Measurements from ENCODE around the gene SNX30.

Gene SNX30

DNA sequence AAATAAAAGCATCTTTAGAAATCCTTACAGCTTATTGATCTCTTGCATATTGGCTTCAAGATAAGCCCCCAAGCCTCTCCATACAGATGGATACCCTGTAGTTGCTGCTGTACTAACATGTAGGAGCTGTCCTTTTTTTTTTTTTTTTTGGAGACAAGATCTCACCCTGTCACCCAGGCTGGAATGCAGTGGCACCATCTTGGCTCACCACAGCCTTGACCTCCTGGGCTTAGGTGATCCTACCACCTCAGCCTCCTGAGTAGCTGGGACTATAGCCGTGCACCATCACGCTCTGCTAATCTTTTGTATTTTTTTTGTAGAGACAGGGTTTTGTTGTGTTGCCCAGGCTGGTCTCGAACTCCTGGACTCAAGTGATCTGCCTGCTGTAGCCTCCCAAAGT is 35.4 kb downstream of the SNX30 start:
- DNase-seq = no peak

DNA sequence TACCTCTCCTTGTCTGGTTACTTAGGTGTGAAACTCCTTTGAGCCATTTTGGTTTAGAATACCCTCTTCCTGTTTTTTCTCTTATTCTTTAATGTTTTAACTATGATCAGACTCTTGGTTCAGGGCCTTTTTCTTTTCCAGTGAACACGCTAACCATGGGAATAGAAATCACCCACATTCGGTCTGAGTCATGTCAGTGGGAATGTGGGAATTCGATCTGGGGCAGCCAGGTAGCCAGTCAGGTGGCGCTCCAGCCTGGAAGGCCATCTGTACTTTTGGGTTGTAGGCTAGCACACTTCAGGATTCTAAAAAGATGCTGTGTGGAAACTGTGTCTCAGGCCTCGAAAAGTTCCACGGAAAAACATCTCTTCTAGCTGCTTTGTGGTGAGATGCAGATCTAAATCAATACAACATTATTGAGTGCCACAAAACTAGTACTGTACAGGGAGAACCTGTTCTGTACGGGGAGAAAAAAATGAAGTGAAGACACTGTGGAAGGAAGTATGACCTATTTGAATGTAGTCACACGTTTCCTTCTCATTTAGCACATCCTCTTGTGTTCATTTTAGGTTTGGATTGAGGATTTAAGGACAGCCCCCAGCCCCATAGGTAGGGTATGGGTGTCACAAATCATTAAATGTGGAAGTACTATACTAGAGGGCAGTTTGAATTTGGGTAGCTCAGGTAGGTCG is 36.4 kb downstream of the SNX30 start:
- DNase-seq = no peak

DNA sequence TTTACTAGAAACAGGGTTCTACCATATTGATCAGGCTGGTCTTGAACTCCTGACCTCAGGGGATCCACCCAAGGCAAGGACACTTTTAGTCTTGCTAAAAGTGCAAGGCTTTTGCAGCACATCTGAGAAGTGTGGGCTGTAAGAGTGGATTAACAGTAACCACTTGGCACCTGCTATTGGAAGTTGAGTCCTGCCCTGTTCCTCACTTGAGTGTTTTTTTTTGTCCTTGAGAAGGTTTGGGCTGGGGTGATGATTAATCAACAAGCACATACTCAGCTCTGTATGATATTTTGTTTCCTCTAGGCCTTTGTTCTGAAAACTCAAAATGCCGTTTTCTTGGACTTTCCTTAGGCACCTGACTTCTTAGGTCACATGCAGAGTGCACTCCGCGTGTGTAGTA is 37.4 kb downstream of the SNX30 start:
- DNase-seq = no peak

DNA sequence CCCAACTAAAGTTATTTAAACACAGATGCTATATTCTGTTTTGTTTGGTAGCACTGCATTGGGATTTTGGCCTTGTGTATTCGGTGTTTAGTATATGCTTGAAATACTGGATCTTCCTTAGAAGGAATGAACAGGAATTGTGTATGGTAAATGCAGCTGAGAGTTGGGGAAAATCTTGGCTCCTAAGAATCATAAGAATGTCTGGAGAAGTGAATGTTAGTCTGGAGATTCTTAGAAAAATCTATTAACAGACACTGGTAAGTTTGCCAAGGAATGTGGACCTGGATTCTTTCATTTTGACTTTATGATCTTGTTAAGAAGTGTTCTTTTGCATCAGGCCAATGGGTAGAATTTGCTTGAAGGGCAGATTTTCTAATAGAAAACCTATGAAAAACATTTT is 38.9 kb downstream of the SNX30 start:
- DNase-seq = no peak

DNA sequence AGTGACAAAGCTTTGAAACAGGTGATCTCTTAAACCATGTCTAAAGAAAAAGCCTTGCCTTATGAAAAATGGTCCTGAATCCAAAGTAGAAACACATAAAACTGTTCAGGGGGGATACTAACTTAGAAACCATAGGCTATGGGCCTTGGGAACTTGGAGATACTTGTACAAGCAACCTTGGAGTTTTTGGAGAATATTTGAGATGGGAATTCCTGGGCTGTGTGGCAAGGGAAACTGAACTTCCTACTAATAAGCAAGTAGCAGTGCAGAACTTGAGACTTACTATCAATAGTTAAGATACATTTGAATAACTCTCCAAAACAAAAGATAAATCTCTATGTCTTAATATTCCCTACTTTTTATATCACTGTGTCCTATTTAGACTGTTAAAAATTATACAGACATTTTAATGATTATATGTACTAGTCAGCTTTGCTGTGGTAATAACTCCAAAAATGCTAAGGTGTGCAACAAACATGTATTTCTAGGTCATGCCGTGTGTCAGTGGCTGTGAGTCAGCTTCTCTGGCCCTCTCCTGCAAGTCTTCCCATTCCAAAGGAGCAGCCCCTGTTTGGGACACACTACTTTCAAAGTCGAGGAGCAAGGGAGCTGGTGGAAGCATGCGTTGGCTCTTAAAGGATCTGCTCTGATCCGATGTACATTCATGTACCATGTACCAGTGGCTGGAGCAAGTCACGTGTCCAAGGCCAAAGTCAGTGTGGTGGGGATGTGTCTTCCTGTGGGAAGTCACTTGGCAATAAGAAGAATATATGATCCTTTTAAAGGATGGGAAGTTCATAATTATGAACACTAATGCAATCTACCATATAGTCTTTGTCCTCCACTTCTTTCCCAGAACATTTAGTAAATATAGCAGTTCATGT is 39.6 kb downstream of the SNX30 start:
- no peak for DNase-seq

DNA sequence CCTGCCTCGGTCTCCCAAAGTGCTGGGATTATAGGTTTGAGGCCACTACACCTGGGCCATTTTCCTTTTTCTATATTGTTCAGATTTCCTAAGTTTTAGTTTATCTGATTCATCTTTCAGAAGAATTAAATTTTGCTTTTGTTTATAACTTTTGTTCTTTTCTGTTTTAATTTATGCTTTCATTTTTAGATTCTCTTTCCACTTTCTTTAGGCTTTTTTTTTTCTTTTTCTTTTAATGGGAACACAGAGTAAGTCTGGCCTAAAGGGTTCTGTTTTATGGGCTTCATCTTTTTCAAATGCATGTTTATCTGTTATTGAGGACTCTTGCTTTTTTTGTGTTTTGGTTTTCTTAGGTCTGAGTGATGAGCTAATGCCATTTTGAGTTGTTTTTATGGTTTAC is 42.1 kb downstream of the SNX30 start:
- no peak for DNase-seq

DNA sequence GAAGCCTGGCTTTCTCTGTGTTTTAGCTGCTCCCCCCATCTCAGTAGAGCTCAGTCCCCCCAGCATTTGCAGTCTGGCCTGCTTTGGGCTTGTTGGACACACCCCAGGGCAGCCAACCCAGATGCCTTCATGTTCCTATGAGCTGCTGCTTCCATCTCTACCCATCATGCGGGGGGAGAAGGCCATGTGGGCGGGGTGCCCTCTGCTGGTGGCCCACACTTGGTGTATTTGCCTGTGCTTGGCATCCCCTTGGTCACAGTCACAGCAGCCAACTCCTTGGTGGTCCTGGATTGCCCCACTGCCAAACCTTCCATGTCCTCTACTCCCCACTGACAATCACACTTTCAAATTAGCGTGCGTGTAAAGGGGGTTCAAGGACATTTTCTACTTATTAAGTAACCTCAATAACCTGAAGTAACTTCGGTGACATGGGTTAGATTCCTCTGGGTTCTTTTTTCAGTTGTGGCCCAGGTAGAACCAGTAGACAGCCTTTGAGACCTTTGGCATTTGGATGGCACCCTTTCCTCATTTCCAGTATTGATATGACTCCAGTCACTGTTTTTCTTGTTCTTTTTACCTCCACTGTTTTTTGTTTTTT is 42.8 kb downstream of the SNX30 start:
- peak; percentile 55 for DNase-seq

DNA sequence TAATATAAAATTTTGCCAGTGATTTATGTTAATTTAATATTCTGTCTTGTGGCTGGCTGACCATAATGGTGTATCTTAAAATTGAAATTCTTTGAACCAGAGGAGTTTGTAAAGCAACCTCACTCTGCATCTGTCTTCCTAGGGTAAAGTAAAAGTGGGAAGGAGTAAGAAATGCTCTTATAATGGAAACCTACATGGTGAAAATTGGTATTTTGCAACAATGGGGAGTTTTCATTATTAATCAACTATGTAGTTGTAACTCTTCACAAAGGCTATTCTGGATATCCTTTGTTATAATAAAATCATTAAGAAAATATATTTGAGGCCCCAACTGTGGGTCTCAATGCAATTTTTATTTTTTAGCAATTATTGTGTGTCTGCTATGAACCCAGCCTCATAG is 44.2 kb downstream of the SNX30 start:
- no peak for DNase-seq

DNA sequence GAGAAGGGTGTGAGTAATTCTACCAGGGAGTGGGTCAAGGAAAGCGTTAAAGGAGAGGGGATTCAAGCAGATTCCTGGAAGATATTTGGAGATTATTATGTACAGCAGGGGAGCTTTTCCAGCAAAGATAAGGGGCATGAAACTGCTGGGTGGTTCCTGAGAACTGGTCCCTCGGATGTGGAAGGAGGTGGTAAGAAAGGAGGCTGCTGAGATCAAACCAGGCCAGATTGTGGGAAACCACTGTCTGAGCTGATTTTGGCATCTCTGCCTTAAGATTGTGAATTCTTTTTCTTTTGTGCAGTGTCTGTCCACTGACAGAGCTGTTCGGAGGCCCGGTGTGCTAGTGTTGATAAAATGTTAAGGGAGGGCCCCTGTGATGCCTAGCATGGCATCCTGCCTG is 45.4 kb downstream of the SNX30 start:
- no peak for DNase-seq

DNA sequence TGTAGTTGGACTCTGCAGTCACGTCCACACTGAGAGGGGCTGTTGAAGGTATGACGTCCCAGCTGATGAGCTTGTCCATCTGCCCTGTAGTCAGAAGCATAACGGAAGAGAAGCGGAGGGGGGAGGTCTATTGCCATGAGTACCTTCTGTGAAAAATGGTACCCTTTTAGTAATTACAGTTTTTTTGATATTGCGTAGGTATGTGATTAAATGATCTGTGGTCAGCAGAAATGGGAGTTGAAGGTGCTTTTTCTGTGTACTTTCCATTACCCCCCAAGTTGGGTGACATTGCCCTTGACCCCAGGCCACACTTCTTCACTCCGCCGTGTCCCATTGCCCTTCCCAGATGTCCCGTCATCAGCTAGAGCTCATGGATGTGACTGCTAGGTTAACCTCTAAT is 45.9 kb downstream of the SNX30 start:
- no peak for DNase-seq

DNA sequence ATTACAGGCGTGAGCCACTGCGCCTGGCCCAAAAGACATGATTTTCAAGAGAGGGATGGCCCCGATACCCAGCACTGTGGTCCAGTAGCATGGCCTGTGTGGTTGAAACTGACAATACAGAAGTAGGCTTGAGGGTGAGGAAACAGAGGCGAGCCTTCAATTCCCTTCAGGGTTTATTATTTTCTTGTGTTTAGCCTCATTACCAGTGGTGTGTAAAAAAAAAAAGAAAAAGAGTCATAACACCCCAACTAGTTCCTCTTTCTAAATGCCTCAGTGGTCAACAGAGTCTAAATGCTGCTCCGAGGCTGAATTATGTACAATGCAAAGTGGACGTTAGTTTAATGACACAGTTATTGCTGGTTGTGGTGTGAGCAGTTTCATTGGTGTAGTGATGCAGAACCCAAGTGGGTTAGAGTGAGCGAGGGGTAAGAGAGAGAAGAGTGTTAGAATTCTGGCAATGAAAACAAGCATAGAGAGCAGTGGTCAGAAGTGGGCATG is 58.8 kb downstream of the SNX30 start:
- DNase-seq = no peak

DNA sequence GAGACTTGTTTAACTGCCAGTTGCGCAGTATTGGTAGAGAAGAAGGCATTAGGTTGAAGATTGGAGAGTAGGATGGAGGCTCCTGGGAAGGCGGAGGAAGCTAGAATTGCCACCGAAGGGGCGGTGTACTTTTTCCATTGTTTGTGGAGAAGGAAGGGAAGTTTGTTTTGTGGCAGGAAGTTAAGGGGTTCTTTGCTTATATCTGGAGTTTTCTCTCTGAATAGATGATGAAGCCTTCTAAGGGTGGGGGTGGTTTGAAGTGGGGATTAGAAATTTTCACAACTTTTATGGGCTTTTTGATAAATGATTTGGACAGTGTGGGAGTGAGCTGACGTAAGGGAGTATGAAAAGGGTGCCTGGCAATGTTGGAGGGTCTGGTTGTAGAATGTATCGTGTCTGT is 59.3 kb downstream of the SNX30 start:
- no peak for DNase-seq

DNA sequence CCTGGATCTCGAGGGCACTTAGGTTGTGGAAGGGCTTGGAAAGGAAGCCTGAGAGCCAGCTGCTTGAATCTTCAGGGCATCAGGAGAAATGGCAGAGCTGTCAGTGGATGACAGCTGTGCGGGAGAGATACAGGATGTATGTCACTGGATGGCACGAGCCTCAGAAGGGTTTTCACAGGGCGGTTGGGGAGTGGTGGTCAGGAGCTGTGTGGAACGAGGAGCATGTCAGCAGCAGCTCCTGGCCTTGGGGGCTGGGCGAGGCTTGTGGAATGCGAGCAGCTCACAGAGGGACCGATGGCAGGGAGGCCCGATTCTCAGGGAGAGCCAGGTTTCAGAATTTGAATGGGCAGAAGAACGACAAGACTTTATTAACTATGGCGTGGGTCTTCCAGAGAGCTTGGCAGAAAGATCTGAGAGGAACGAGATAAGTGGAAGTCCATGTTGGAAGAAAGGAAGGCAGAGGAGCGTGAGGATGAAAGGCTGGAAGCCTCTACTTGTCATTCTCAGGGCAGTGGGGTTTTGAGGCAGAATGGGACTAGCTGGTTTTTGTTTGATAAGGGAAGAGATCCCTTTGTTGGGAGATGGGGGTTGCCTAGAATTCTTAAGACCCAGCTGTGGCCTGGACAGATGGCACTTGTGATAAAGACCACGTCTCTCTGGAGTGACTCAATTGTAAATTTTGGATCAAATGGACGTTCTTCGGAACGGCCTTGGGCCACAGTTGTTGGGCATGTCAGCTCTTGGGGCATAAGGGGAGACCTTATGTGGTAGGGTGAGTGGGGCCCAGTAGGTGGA is 60.3 kb downstream of the SNX30 start:
- DNase-seq = no peak

DNA sequence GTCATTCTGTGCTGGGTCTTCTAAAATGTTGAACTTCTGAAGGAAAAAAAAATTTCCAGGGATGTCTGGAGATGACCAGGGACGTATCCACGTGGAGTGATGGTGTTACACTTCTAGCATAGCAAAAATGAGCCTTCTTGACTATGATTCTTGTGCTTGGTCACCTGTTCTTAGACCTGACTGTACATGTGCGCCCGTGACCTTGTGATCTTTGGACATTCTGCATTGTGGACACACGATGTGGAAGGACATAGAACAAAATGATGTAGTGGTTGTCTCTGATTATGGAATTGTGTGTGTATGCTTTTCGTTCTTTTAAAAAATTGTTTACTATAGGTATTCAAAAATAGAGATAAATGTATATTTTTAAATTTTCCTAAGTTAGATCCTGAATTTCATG is 61.0 kb downstream of the SNX30 start:
- no peak for DNase-seq

DNA sequence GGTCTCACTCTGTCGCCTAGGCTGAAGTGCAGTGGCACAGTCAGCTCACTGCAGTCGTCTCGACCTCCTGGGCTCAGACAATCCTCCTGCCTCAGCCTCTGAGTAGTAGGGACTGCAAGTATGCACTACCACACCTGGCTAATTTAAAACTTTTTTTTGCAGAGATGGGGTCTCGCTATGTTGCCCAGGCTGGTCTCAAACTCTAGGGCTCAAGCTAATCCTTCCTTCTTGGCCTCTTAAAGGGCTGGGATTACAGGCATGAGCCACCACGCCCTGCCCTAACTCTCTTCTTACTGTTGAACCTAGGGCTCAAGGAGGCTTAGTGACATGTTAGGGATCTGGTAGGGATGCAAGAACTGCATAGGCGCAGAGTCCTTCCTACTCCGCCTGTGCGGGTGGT is 65.3 kb downstream of the SNX30 start:
- DNase-seq = no peak

DNA sequence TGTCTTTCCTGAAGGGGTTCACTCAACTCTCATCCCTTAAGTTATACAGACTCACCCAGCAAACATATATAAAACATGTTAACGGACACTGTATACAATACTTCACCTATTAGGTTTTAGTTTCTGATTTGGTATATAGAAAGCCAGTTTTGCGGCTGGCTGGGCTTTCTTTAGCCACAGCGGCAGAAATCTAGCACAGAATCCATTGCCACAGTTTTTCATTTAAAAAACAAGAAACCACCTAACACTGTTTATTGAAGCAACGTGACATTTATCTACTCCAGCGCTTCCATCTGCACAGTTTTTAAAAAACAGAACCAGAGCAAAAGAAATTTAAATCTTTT is 67.3 kb downstream of the SNX30 start:
- no peak for DNase-seq

DNA sequence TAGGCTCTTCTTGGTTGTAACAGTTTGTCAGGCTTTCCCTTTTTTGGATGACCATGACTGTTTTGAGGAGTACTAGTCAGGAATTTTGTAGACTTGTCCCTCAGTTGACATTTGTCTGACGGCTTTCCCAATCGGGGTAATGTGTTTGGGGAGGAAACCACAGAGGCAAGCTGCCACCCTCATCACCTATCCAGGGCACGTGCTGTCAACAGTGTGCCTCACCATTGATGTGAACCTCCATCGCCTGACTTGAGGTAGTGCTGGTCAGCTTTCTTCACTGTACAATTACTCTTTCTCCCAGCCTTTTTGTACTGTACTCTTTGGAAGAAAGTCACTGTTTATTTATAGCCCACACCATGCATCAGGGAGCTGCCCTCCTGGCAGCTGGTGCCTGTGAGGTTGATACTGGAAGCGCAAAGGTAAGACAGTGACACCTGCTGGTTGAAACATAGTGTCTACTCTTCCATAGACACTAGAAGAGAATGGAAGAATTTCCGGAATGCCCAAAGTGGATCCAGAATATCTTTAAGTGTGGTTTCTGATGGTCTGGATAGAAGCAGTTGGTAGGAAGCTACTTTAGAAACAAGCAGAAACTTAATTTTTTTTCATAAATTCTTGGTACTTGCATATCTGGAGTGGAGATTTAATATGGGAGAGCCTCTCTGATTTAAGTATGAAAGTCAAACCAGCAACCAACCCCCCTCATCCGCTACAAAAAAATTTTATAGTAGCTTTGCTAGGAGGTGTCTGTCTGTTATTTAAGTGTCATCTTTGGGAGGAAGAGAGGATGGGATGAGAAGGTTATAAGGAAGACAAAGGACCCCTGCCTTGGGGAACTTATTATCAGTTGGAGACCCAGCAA is 69.3 kb downstream of the SNX30 start:
- DNase-seq = peak; percentile 54

DNA sequence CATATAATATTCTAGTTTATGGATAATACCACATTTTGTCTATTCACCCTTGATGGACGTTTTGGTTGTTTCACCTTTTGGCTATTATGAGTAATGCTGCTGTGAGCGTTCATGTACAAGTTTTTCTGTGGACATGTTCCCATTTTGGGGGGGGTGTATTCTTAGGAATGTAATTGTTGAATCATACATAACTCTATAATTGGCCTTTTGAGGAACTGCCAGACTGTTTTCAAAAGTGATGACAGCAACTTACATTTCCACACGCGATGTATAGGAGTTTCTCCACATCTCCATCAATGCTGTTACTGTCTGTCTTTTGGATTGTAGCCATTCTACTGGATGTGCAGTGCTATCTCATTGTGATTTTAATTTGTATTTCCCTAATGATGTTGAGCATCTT is 70.3 kb downstream of the SNX30 start:
- no peak for DNase-seq

DNA sequence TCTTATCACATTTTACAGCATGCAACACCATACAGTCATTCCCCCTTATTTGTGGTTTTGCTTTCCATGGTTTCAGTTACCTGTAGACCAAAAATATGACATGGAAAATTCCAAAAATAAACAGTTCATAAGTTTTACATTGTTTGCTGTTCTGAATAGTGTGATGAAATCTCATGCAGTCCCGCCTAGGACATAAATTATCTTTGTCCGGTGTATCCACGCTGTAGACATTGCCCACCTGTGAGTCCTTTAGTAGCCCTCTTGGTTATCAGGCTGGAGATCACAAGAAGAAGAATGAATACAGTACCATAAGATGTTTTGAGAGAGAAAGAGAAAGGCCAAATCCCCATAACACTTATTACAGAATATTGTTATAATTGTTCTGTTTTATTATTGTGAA is 72.1 kb downstream of the SNX30 start:
- DNase-seq = no peak

DNA sequence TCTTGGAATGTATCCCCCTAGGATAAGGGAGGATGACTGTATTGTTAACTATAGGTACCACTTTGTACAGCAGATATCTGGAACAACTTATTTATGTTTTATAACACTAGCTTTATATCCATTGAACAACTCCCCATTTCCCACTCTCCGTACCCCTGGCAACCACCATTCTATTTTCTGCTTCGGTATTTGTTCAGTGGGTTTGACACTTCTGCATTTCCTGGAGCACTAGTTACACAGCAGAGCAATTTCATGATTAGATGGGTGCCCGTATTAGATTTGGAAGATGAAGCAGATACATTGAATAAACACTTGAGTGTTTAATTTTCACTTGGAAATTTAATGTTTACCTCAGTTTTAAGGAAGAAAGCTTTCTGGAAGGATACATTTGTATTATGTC is 72.7 kb downstream of the SNX30 start:
- DNase-seq = no peak

DNA sequence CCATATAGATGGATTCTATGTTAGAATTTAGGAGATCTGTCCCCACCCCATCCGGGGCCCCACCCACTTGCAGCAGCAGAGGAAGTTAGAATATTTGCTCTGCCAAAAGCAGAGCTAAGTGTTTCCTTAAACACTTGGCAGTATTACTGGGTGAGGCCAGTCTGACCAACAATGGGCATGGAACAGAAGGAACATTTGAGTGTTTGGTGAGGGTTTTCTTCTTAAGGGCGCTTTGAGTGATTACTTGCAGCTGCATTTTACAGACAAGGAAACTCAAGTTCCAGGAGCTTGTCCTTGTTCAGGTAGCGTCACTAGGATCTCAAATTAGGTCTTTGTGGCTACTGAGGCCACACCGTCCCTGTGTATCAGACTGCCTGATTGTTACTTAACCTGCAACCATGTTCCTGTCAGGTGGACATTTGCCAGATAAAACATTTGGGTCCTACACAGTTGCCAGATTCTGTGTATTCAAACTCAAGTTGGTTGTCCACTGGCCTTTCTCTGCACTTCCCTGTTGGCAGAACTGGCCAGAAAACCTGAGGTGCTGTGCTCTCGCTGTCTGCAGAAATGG is 80.8 kb downstream of the SNX30 start:
- no peak for DNase-seq

DNA sequence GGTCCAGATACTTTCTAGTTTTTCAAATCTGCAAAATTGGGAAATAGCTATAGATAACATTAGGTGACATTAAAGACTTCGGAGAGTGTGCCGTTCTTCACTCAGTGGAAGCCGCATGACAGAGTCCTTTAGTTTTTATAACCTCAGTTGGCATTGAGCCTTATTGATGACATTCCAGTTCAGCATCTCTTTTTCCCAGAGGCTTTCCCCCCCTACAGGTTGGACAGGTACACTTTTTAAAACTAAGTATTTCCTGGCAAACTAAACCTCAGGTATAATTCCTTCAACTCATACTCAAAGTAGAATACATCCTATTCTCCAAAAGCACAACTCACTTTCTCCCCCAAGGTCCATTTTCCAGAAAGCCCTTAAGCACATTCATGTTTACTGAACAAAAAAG is 81.4 kb downstream of the SNX30 start:
- no peak for DNase-seq
